PC-9 (cell line): ENCODE results near the gene PPP2R1B. TPM values are rescaled to one million over a fixed set of nuclear protein-coding genes. Genes with fewer than 3 reads are reported as not detected.
"Not testable (repeated sequence)": the region's sequence is repeated elsewhere in the genome, so short reads cannot be mapped to it uniquely, and the experiment has no call there.

Source experiments
- BruUV-seq: library from RNA; stranded (reverse); fragments of 400-500 nt; replicated peaks from 2 replicates; lab custom pipeline; 2021; lab: Mats Ljungman, UMichigan
- CTCF ChIA-PET: fragments of 300-600 bp; sonication (Branson Sonifier 250); formaldehyde crosslinking; loops from one replicate; lab custom pipeline; 2022; ENCODE audit warnings: antibody characterized with exemption; lab: Charles Lee
- POLR2A ChIA-PET: fragments of 300-600 bp; sonication (Branson Sonifier 250); formaldehyde crosslinking; loops from one replicate; lab custom pipeline; 2022; ENCODE audit warnings: antibody characterized with exemption; ENCODE audit not compliant: unreplicated experiment; lab: Charles Lee
- DNase-seq, 2 experiments: peaks; one replicate each; pipeline versions ENCODE4 v3.0.0 to v3.0.0-alpha.2; 2015 to 2022; ENCODE audit warnings: mixed read lengths in 1 of 2
- H2AFZ ChIP-seq: fragments of 200-600 bp; sonication (generic); 2 replicates; pipeline ENCODE4 v1.8.1; 2017; ENCODE audit warnings: antibody characterized with exemption
- H3F3A ChIP-seq: fragments of 200-600 bp; sonication (generic); 2 replicates; pipeline ENCODE4 v1.8.1; 2017; ENCODE audit warnings: antibody characterized with exemption, mild to moderate bottlenecking, low read depth; ENCODE audit not compliant: insufficient read depth
- H3K27ac ChIP-seq: fragments of 200-600 bp; sonication (generic); 2 replicates; pipeline ENCODE4 v1.6.1; 2016; ENCODE audit warnings: mixed run types
- H3K27me3 ChIP-seq: fragments of 200-600 bp; sonication (generic); 2 replicates; pipeline ENCODE4 v1.6.1; 2016; ENCODE audit warnings: low read depth, mixed run types; ENCODE audit not compliant: insufficient read depth
- H3K36me3 ChIP-seq: fragments of 200-600 bp; sonication (generic); 2 replicates; pipeline ENCODE4 v1.6.1; 2016; ENCODE audit warnings: low read depth, mixed run types
- H3K4me1 ChIP-seq: fragments of 200-600 bp; sonication (generic); replicated peaks from 2 replicates; pipeline ENCODE4 v1.6.1; 2016; ENCODE audit warnings: mixed run types; ENCODE audit not compliant: insufficient read depth
- H3K4me2 ChIP-seq: fragments of 200-600 bp; sonication (generic); 2 replicates; pipeline ENCODE4 v1.6.1; 2017; ENCODE audit warnings: mixed run types
- H3K4me3 ChIP-seq: fragments of 200-600 bp; sonication (generic); 2 replicates; pipeline ENCODE4 v1.6.1; 2016; ENCODE audit warnings: mixed run types
- H3K79me2 ChIP-seq: fragments of 200-600 bp; sonication (generic); 2 replicates; pipeline ENCODE4 v1.6.1; 2017; ENCODE audit warnings: low read depth, mixed run types
- H3K9me2 ChIP-seq: fragments of 200-600 bp; sonication (generic); 2 replicates; pipeline ENCODE4 v1.8.1; 2017; ENCODE audit warnings: mild to moderate bottlenecking; ENCODE audit not compliant: insufficient read depth
- H3K9me3 ChIP-seq: fragments of 200-600 bp; sonication (generic); 2 replicates; pipeline ENCODE4 v1.8.1; 2016; ENCODE audit warnings: low read depth; ENCODE audit not compliant: insufficient read depth
- H4K20me1 ChIP-seq: fragments of 200-600 bp; sonication (generic); 2 replicates; pipeline ENCODE4 v1.8.1; 2017; ENCODE audit not compliant: insufficient read depth
- CTCF ChIP-seq: fragments of 200-600 bp; sonication (generic); conservative IDR thresholded peaks from 2 replicates; pipeline ENCODE4 v1.6.1; 2017; ENCODE audit warnings: mixed run types, antibody characterized with exemption, mild to moderate bottlenecking, moderate library complexity
- EZH2 ChIP-seq: fragments of 200-600 bp; sonication (generic); IDR thresholded peaks from 2 replicates; pipeline ENCODE4 v1.8.0; 2017; ENCODE audit warnings: antibody characterized with exemption, low read depth
- intact Hi-C: fragments of 100-400 bp; cut with micrococcal nuclease; formaldehyde crosslinking; loops from one replicate; pipeline ENCODE4 v1.10.0; 2022; ENCODE audit not compliant: unreplicated experiment
- total RNA-seq: library from RNA; stranded (reverse); gene quantifications from 2 replicates; pipeline ENCODE4 v1.2.3, GENCODE V29; 2021

The PPP2R1B gene
- total RNA-seq, 1 experiment from 2014 or later = 36.4 TPM

GRCh38 chr11:111774955-111775710 is 8.9 kb upstream of the PPP2R1B start:
- intact Hi-C loops = loop anchor here (5.0 to 10.0 kb wide), 3 partner anchors 67 to 490 kb away; no protein-coding TSS in a partner anchor

GRCh38 chr11:111772535-111772934 is 6.3 kb upstream of the PPP2R1B start:
- H3K4me1 ChIP-seq = peaks cover 12% of the 10 kb centered on the region; the same call in 1 of the 2 replicates
- no peak overlapping the region for H3K4me3 ChIP-seq
- H2AFZ ChIP-seq = no peak overlapping the region
- no peaks in the 10 kb centered on the region for H3K79me2 ChIP-seq
- H3F3A ChIP-seq = no peaks in the 10 kb centered on the region; the same call in 1 of the 2 replicates
- H3K36me3 ChIP-seq = no peaks in the 10 kb centered on the region
- H3K9me3 ChIP-seq = no peaks in the 10 kb centered on the region
- H3K4me2 ChIP-seq = no peak overlapping the region
- no peaks in the 10 kb centered on the region for H3K27me3 ChIP-seq
- TF ChIP-seq EZH2 (no peak), CTCF (no peak)
- DNase-seq = no peak
- no peak overlapping the region for H3K27ac ChIP-seq
- no TSS peak for BruUV-seq
- no peaks in the 10 kb centered on the region for H3K9me2 ChIP-seq
- intact Hi-C loops = loop anchor here (10.0 kb wide), 1 partner anchor 488 kb away; no protein-coding TSS in a partner anchor
- POLR2A ChIA-PET = no interaction called here
- CTCF ChIA-PET = interaction anchor here (1.0 kb wide), 1 partner anchor 54 kb away, joined by 4 read pairs; no protein-coding TSS in a partner anchor
- H4K20me1 ChIP-seq = no peaks in the 10 kb centered on the region

More at GRCh38 chr11:111774955-111775710, 8.9 kb upstream of the PPP2R1B start:
- no peak overlapping the region for H3K4me3 ChIP-seq
- no peak overlapping the region for H3K27ac ChIP-seq
- H3K36me3 ChIP-seq = no peaks in the 10 kb centered on the region
- DNase-seq = no peak
- H3K4me1 ChIP-seq = peaks cover 9% of the 10 kb centered on the region; the same call in 1 of the 2 replicates
- no peaks in the 10 kb centered on the region for H3F3A ChIP-seq
- no peaks in the 10 kb centered on the region for H3K9me3 ChIP-seq
- ChIA-PET CTCF (interaction anchor here (0.6 kb wide), 2 partner anchors 169 to 504 kb away, joined by 4 to 10 read pairs; no protein-coding TSS in a partner anchor), POLR2A (no interaction called here)
- H3K4me2 ChIP-seq = no peak overlapping the region
- TF ChIP-seq EZH2 = no peak
- no peak for TF ChIP-seq CTCF
- no peak overlapping the region for H2AFZ ChIP-seq
- H4K20me1 ChIP-seq = no peaks in the 10 kb centered on the region
- BruUV-seq = no TSS peak
- H3K9me2 ChIP-seq = no peaks in the 10 kb centered on the region
- H3K79me2 ChIP-seq = no peaks in the 10 kb centered on the region
- no peaks in the 10 kb centered on the region for H3K27me3 ChIP-seq

- intact Hi-C loops = loop anchor here (10.0 kb wide), 1 partner anchor 486 kb away; no protein-coding TSS in a partner anchor
- H3K4me3 ChIP-seq, DNase-seq, H3K4me2 ChIP-seq, H2AFZ ChIP-seq, POLR2A ChIA-PET, H4K20me1 ChIP-seq, H3K27me3 ChIP-seq, H3K9me3 ChIP-seq, H3K36me3 ChIP-seq, H3K79me2 ChIP-seq, BruUV-seq, H3K27ac ChIP-seq, H3K9me2 ChIP-seq: not testable (repeated sequence)
- CTCF ChIA-PET = interaction anchor here (0.6 kb wide), 1 partner anchor 1435 kb away, joined by 3 read pairs; no protein-coding TSS in a partner anchor
- H3K4me1 ChIP-seq = peaks cover 20% of the 10 kb centered on the region
- peaks cover 12% of the 10 kb centered on the region for H3F3A ChIP-seq
Measured at GRCh38 chr11:111771205-111771604, 5.0 kb upstream of the PPP2R1B start.
